H1 (cell line): ENCODE measurements around the gene PPME1. TPM values are rescaled to one million over a fixed set of nuclear protein-coding genes. Genes with fewer than 3 reads are reported as not detected.

Experiments used
- CTCF ChIA-PET: fragments of 300-600 bp; sonication (Branson Sonifier 250); formaldehyde crosslinking; loops from one replicate; lab custom pipeline; 2021; ENCODE audit not compliant: partially characterized antibody; lab: Charles Lee
- POLR2A ChIA-PET: fragments of 300-600 bp; sonication (Branson Sonifier 250); formaldehyde crosslinking; loops from one replicate; lab custom pipeline; 2021; ENCODE audit warnings: inconsistent platforms; ENCODE audit not compliant: partially characterized antibody; lab: Charles Lee
- DNase-seq, 2 experiments: peaks; one replicate each; pipeline versions ENCODE4 v3.0.0 to v3.0.0-alpha.2; 2010 to 2022; ENCODE audit warnings: low spot score in 2 of 2, low read depth in 1 of 2, mixed read lengths in 1 of 2
- FAIRE-seq: peaks from 2 replicates; lab custom pipeline; 2011; peaks lifted over from hg19 to GRCh38; lab: Jason Lieb, UNC
- H2AFZ ChIP-seq: 2 replicates; pipeline ENCODE4 v1.8.1; 2012; ENCODE audit warnings: low read length, inconsistent platforms
- H2AK5ac ChIP-seq: 2 replicates; pipeline ENCODE4 v1.6.1; 2013; ENCODE audit warnings: low read depth, low read length
- H2BK120ac ChIP-seq: replicated peaks from 2 replicates; pipeline ENCODE3; 2013; ENCODE audit warnings: low read depth, low read length, inconsistent platforms
- H2BK12ac ChIP-seq: 2 replicates; pipeline ENCODE4 v1.6.1; 2013; ENCODE audit warnings: low read depth, low read length
- H2BK15ac ChIP-seq: 2 replicates; pipeline ENCODE4 v1.6.1; 2013; ENCODE audit warnings: low read length
- H2BK20ac ChIP-seq: 2 replicates; pipeline ENCODE4 v1.6.1; 2013; ENCODE audit warnings: low read length
- H2BK5ac ChIP-seq: 2 replicates; pipeline ENCODE4 v1.6.1; 2013; ENCODE audit warnings: low read depth, low read length
- H3K14ac ChIP-seq: 2 replicates; pipeline ENCODE4 v1.6.1; 2013; ENCODE audit warnings: inconsistent platforms; ENCODE audit not compliant: insufficient read length
- H3K18ac ChIP-seq: 2 replicates; pipeline ENCODE4 v1.6.1; 2013; ENCODE audit warnings: low read length; ENCODE audit errors: extremely low read depth
- H3K23ac ChIP-seq: 2 replicates; pipeline ENCODE4 v1.6.1; 2013; ENCODE audit warnings: inconsistent platforms; ENCODE audit not compliant: insufficient read length
- H3K23me2 ChIP-seq: 2 replicates; pipeline ENCODE4 v1.6.1; 2013; ENCODE audit warnings: low read depth, low read length
- H3K27ac ChIP-seq: 2 replicates; pipeline ENCODE4 v1.6.1; 2011; ENCODE audit warnings: low read depth, low read length, inconsistent platforms
- H3K27me3 ChIP-seq, 4 experiments: replicated peaks in 1 of 4; 1 replicate in 1 of 4; 2 replicates in 3 of 4; pipeline versions ENCODE4 v1.6.1 to v1.8.1; 2011 to 2013; ENCODE audit warnings: low read length in 3 of 4, mild to moderate bottlenecking in 3 of 4, inconsistent platforms in 2 of 4, mixed read lengths in 2 of 4, moderate library complexity in 1 of 4; ENCODE audit not compliant: control insufficient read depth in 3 of 4, insufficient read depth in 3 of 4; ENCODE audit errors: extremely low read depth in 1 of 4
- H3K36me3 ChIP-seq, 4 experiments: 2 replicates each; pipeline versions ENCODE4 v1.6.1 to v1.8.1; 2011 to 2013; ENCODE audit warnings: mild to moderate bottlenecking in 4 of 4, low read length in 3 of 4, moderate library complexity in 2 of 4, control low read depth in 1 of 4, inconsistent platforms in 1 of 4; ENCODE audit not compliant: insufficient read depth in 4 of 4, control insufficient read depth in 2 of 4
- H3K4ac ChIP-seq: replicated peaks from 2 replicates; pipeline ENCODE3; 2013; ENCODE audit warnings: low read length, low read depth, mixed read lengths, inconsistent platforms; ENCODE audit not compliant: insufficient read length
- H3K4me1 ChIP-seq, 4 experiments: replicated peaks in 1 of 4; 1 replicate in 1 of 4; 2 replicates in 3 of 4; pipeline versions ENCODE4 v1.6.1 to v1.8.1; 2011 to 2013; ENCODE audit warnings: low read length in 3 of 4, inconsistent platforms in 2 of 4, mixed read lengths in 1 of 4; ENCODE audit not compliant: insufficient read depth in 4 of 4, control insufficient read depth in 3 of 4
- H3K4me2 ChIP-seq, 2 experiments: 2 replicates each; pipeline versions ENCODE4 v1.6.1 to v1.8.1; 2011 to 2013; ENCODE audit warnings: low read depth in 2 of 2, low read length in 2 of 2, control low read depth in 1 of 2, inconsistent platforms in 1 of 2, mild to moderate bottlenecking in 1 of 2; ENCODE audit not compliant: insufficient read depth in 1 of 2
- H3K4me3 ChIP-seq, 4 experiments: fragments of 200-600, 300-600 bp in 1 of 4; sonication (generic), shearing (Covaris generic), sonication (Bioruptor Twin) in 1 of 4; 2 replicates each; pipeline versions ENCODE4 v1.5.1 to v1.8.1; 2011 to 2016; ENCODE audit warnings: low read length in 4 of 4, low read depth in 3 of 4, control low read depth in 2 of 4, inconsistent platforms in 2 of 4, mild to moderate bottlenecking in 2 of 4, mixed read lengths in 1 of 4, moderate library complexity in 1 of 4; ENCODE audit not compliant: insufficient read depth in 2 of 4; ENCODE audit errors: extremely low read depth in 1 of 4
- H3K56ac ChIP-seq: replicated peaks from 2 replicates; pipeline ENCODE3; 2013; ENCODE audit warnings: low read depth, mild to moderate bottlenecking, mixed read lengths, low read length, inconsistent platforms; ENCODE audit not compliant: insufficient read length
- H3K79me1 ChIP-seq: 2 replicates; pipeline ENCODE4 v1.6.1; 2013; ENCODE audit warnings: low read depth, low read length, control low read depth
- H3K79me2 ChIP-seq, 2 experiments: 2 replicates each; pipeline versions ENCODE4 v1.6.1 to v1.8.1; 2012 to 2013; ENCODE audit warnings: low read length in 2 of 2, mild to moderate bottlenecking in 2 of 2, inconsistent platforms in 1 of 2; ENCODE audit not compliant: insufficient read depth in 2 of 2, control insufficient read depth in 1 of 2
- H3K9ac ChIP-seq, 4 experiments: replicated peaks in 1 of 4; 1 replicate in 1 of 4; 2 replicates in 3 of 4; pipeline versions ENCODE4 v1.6.1 to v1.8.1; 2011 to 2013; ENCODE audit warnings: low read depth in 3 of 4, low read length in 3 of 4, control low read depth in 2 of 4, mild to moderate bottlenecking in 2 of 4, moderate library complexity in 2 of 4, inconsistent platforms in 1 of 4; ENCODE audit errors: extremely low read depth in 1 of 4
- H3K9me3 ChIP-seq, 2 experiments: 2 replicates each; pipeline versions ENCODE4 v1.6.1 to v1.8.1; 2012 to 2013; ENCODE audit warnings: mild to moderate bottlenecking in 2 of 2, moderate library complexity in 2 of 2, control low read depth in 1 of 2, inconsistent platforms in 1 of 2, low read depth in 1 of 2, low read length in 1 of 2, mixed read lengths in 1 of 2; ENCODE audit not compliant: insufficient read depth in 2 of 2
- H4K20me1 ChIP-seq, 2 experiments: replicated peaks in 1 of 2; 2 replicates each; pipeline versions ENCODE3 to v1.8.1; 2011 to 2013; ENCODE audit warnings: inconsistent platforms in 2 of 2, low read length in 2 of 2, mild to moderate bottlenecking in 1 of 2; ENCODE audit not compliant: insufficient read depth in 2 of 2, control insufficient read depth in 1 of 2
- H4K5ac ChIP-seq: 2 replicates; pipeline ENCODE4 v1.6.1; 2013; ENCODE audit warnings: low read length, low read depth, mixed read lengths, inconsistent platforms; ENCODE audit not compliant: insufficient read length
- H4K8ac ChIP-seq: 2 replicates; pipeline ENCODE4 v1.8.0; 2013; ENCODE audit warnings: mild to moderate bottlenecking, moderate library complexity, low read length, inconsistent platforms; ENCODE audit not compliant: insufficient read depth; ENCODE audit errors: extremely low read depth
- H4K91ac ChIP-seq: replicated peaks from 2 replicates; pipeline ENCODE3; 2013; ENCODE audit warnings: low read length, mixed read lengths, inconsistent platforms; ENCODE audit not compliant: insufficient read length
- KDM4A ChIP-seq: IDR thresholded peaks from one replicate; pipeline ENCODE4 v1.7.1; 2012; ENCODE audit warnings: low read depth, mild to moderate bottlenecking, moderate library complexity, low read length, inconsistent platforms; ENCODE audit not compliant: severe bottlenecking
- MAX ChIP-seq: IDR thresholded peaks from 2 replicates; pipeline ENCODE4 v1.6.1; 2012; ENCODE audit warnings: inconsistent platforms
- SIRT6 ChIP-seq: IDR thresholded peaks from one replicate; pipeline ENCODE4 v1.7.1; 2012; ENCODE audit warnings: low read length, inconsistent platforms
- WGBS, 2 experiments: shearing (Covaris generic) in 1 of 2; methylation state at CpG; one replicate each; pipeline versions ENCODE4 v1.1.6 to v1.1.7; 2013 to 2015; ENCODE audit warnings: low lambda C conversion rate in 2 of 2, mixed read lengths in 2 of 2, inconsistent platforms in 1 of 2, low coverage in 1 of 2, missing lambda C conversion rate in 1 of 2; ENCODE audit not compliant: insufficient replicate concordance in 2 of 2, insufficient coverage in 1 of 2, insufficient read length in 1 of 2; ENCODE audit errors: extremely low coverage in 1 of 2, missing lambda C conversion rate in 1 of 2; 5-methylcytosine and 5-hydroxymethylcytosine counted together
- polyA plus RNA-seq, 7 experiments: library from polyadenylated mRNA; depleted of rRNA in 3 of 7; stranded (reverse) in 5 of 7; unstranded in 2 of 7; fragments of >200 nt in 5 of 7; fragments of 200-250 nt in 2 of 7; gene quantifications; 1 replicate in 5 of 7; 2 replicates in 1 of 7; 4 replicates in 1 of 7; pipeline versions ENCODE4 v1.2.1 to v1.2.3, GENCODE V29; 2011 to 2013; ENCODE audit warnings: missing spikeins in 2 of 7, mixed read lengths in 2 of 7
- total RNA-seq: library from RNA; stranded (reverse); fragmentation: NEBNext Ultra II Directional; extraction: Animal tissue kit (Norgen Biotek cat#: 25700); gene quantifications from 2 replicates; pipeline ENCODE4 v1.2.1, GENCODE V29; 2021

PPME1 gene
- total and polyA plus RNA-seq, 2 of the 8 experiments (the other 6 are each of a cell fraction or from before 2014, with no cell fraction given): 55.1 to 64.5 TPM

DNA sequence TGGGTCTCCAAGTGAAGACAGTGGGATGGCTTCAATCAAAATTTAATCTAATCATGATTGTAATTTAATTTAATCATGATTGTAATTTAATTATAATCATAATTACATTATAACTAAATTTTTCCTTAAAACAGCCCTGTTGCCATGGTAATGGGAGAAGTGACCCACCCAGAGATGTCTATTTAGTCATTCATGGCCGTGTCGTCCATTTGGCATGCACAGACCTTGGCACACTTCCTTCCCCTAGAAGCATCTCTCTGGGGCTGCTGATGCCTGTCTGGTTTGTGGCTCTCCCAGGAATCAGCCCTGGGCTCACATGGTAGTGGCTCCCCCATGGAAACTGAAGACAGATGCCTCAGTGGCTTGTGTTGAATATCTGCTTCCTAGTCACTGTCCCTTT, 113.4 kb downstream of the PPME1 start:
- Histone ChIP-seq H4K5ac (no peak overlapping the region), H3K9me3 (no peaks in the 10 kb centered on the region), H3K36me3 (no peaks in the 10 kb centered on the region), H3K27me3 (no peaks in the 10 kb centered on the region), H3K4me3 (no peak overlapping the region), H4K91ac (no peak overlapping the region), H3K14ac (no peak overlapping the region), H3K23ac (no peak overlapping the region), H2BK120ac (no peak overlapping the region), H4K20me1 (no peaks in the 10 kb centered on the region), H3K9ac (no peak overlapping the region), H3K4me2 (no peak overlapping the region), H2BK5ac (no peak overlapping the region), H3K18ac (no peak overlapping the region), H3K79me2 (no peaks in the 10 kb centered on the region), H2BK15ac (no peak overlapping the region), H3K4me1 (no peaks in the 10 kb centered on the region), H2BK20ac (no peak overlapping the region), H2BK12ac (no peak overlapping the region), H2AFZ (no peak overlapping the region), H3K4ac (no peak overlapping the region), H3K23me2 (no peaks in the 10 kb centered on the region), H3K79me1 (no peaks in the 10 kb centered on the region), H2AK5ac (no peak overlapping the region), H4K8ac (no peak overlapping the region), H3K56ac (no peak overlapping the region), H3K27ac (no peak overlapping the region)
- POLR2A ChIA-PET: no interaction called here
- no peak for FAIRE-seq
- DNase-seq: no peak
- WGBS, 2 experiments: 95% methylated on average over 2 of the region's 2 CpGs; no CpG with 5 or more reads in 1 of the 2 experiments
- CTCF ChIA-PET: no interaction called here
- TF ChIP-seq KDM4A: no peak
- TF ChIP-seq MAX: no peak
- no peak for TF ChIP-seq SIRT6
